Fibroblast of upper back skin (primary cell): Measurements from ENCODE around the gene ANKFY1.
"Not testable (repeated sequence)": the region's sequence is repeated elsewhere in the genome, so short reads cannot be mapped to it uniquely, and the experiment has no call there.

ENCODE experiments used
- DNase-seq: peaks from one replicate; pipeline ENCODE4 v3.0.0-alpha.2; 2013

Gene ANKFY1

GRCh38 chr17:4255271-4255670 is 8.5 kb downstream of the ANKFY1 start:
- DNase-seq = not testable (repeated sequence)

GRCh38 chr17:4250887-4251286 is 12.9 kb downstream of the ANKFY1 start:
- DNase-seq = no peak

GRCh38 chr17:4249452-4250029 is 14.2 kb downstream of the ANKFY1 start:
- peak; percentile 45 for DNase-seq

- DNase-seq = no peak
Observed at GRCh38 chr17:4248504-4249277, 15.1 kb downstream of the ANKFY1 start.

GRCh38 chr17:4247971-4248388 is 15.8 kb downstream of the ANKFY1 start:
- DNase-seq = no peak

GRCh38 chr17:4247361-4247970 is 16.3 kb downstream of the ANKFY1 start:
- no peak for DNase-seq

- no peak for DNase-seq
Observed at GRCh38 chr17:4246674-4247073, 17.1 kb downstream of the ANKFY1 start.

- DNase-seq = no peak
Observed at GRCh38 chr17:4241535-4241934, 22.2 kb downstream of the ANKFY1 start.

- DNase-seq = peak; percentile 29
Observed at GRCh38 chr17:4236456-4236855, 27.3 kb downstream of the ANKFY1 start.

- peak; percentile 89 for DNase-seq
Observed at GRCh38 chr17:4235372-4236279, 28.2 kb downstream of the ANKFY1 start.

- DNase-seq = peak; percentile 72
Observed at GRCh38 chr17:4234401-4234800, 29.4 kb downstream of the ANKFY1 start.

GRCh38 chr17:4233668-4234258 is 30.0 kb downstream of the ANKFY1 start:
- no peak for DNase-seq

- DNase-seq = peak; percentile 77
Observed at GRCh38 chr17:4232168-4232813, 31.5 kb downstream of the ANKFY1 start.

GRCh38 chr17:4229627-4230541 is 33.9 kb downstream of the ANKFY1 start:
- peak; percentile 97 for DNase-seq

GRCh38 chr17:4221899-4222659 is 41.7 kb downstream of the ANKFY1 start:
- DNase-seq = no peak

GRCh38 chr17:4221163-4221562 is 42.6 kb downstream of the ANKFY1 start:
- no peak for DNase-seq

GRCh38 chr17:4220655-4221054 is 43.1 kb downstream of the ANKFY1 start:
- DNase-seq = peak; percentile 17

- DNase-seq = no peak
Observed at GRCh38 chr17:4219241-4219640, 44.5 kb downstream of the ANKFY1 start.

GRCh38 chr17:4215882-4216570 is 47.8 kb downstream of the ANKFY1 start:
- DNase-seq = no peak

GRCh38 chr17:4214157-4214556 is 49.6 kb downstream of the ANKFY1 start:
- no peak for DNase-seq
